H9 (cell line): Measurements from ENCODE around the gene DNLZ. TPM values are rescaled to one million over a fixed set of nuclear protein-coding genes. Genes with fewer than 3 reads are reported as not detected.

Source experiments
- DNase-seq: peaks from one replicate; pipeline ENCODE4 v3.0.0-alpha.2; 2017
- H2AFZ ChIP-seq: one replicate; pipeline ENCODE4 v1.6.1; 2013; ENCODE audit warnings: mild to moderate bottlenecking, low read length, control low read depth, moderate library complexity
- H2AK5ac ChIP-seq: 2 replicates; pipeline ENCODE4 v1.6.1; 2013; ENCODE audit warnings: low read length, control low read depth, mixed read lengths; ENCODE audit not compliant: insufficient read length
- H2BK120ac ChIP-seq: one replicate; pipeline ENCODE4 v1.6.1; 2013; ENCODE audit warnings: low read depth, mild to moderate bottlenecking, low read length, control low read depth, inconsistent platforms; ENCODE audit not compliant: poor library complexity, severe bottlenecking
- H2BK12ac ChIP-seq: 2 replicates; pipeline ENCODE4 v1.6.1; 2013; ENCODE audit warnings: low read length, control low read depth, mixed read lengths, low read depth; ENCODE audit not compliant: insufficient read length
- H2BK15ac ChIP-seq: 2 replicates; pipeline ENCODE4 v1.6.1; 2013; ENCODE audit warnings: low read depth, low read length, control low read depth
- H2BK20ac ChIP-seq: one replicate; pipeline ENCODE4 v1.6.1; 2013; ENCODE audit warnings: low read depth, mild to moderate bottlenecking, low read length, control low read depth, inconsistent platforms; ENCODE audit not compliant: poor library complexity, severe bottlenecking
- H2BK5ac ChIP-seq: 2 replicates; pipeline ENCODE4 v1.6.1; 2013; ENCODE audit warnings: low read length, control low read depth, mixed read lengths; ENCODE audit not compliant: insufficient read length
- H3K14ac ChIP-seq: 2 replicates; pipeline ENCODE4 v1.6.1; 2013; ENCODE audit warnings: low read length, control low read depth; ENCODE audit not compliant: insufficient read depth
- H3K18ac ChIP-seq: 2 replicates; pipeline ENCODE4 v1.6.1; 2013; ENCODE audit warnings: low read depth, mild to moderate bottlenecking, mixed read lengths, low read length, control low read depth; ENCODE audit not compliant: insufficient read length
- H3K23ac ChIP-seq: 2 replicates; pipeline ENCODE4 v1.6.1; 2013; ENCODE audit warnings: low read length, control low read depth, mixed read lengths, low read depth; ENCODE audit not compliant: insufficient read length
- H3K23me2 ChIP-seq: 2 replicates; pipeline ENCODE4 v1.6.1; 2013; ENCODE audit warnings: low read depth, mild to moderate bottlenecking, mixed read lengths, low read length, control low read depth; ENCODE audit not compliant: insufficient read length, poor library complexity, severe bottlenecking
- H3K27ac ChIP-seq: 2 replicates; pipeline ENCODE4 v1.5.1; 2013; ENCODE audit warnings: low read length, control low read depth, mixed read lengths, low read depth; ENCODE audit not compliant: insufficient read length
- H3K27me3 ChIP-seq: 2 replicates; pipeline ENCODE4 v1.6.1; 2013; ENCODE audit warnings: low read length, control low read depth, inconsistent platforms; ENCODE audit not compliant: insufficient read depth
- H3K4ac ChIP-seq: 2 replicates; pipeline ENCODE4 v1.6.1; 2013; ENCODE audit warnings: low read depth, mild to moderate bottlenecking, control low read depth, inconsistent platforms, low read length, moderate library complexity
- H3K4me1 ChIP-seq: 2 replicates; pipeline ENCODE4 v1.6.1; 2013; ENCODE audit warnings: low read length, control low read depth, inconsistent platforms; ENCODE audit not compliant: insufficient read depth
- H3K4me2 ChIP-seq: 2 replicates; pipeline ENCODE4 v1.6.1; 2013; ENCODE audit warnings: low read length, control low read depth, mixed read lengths; ENCODE audit not compliant: insufficient read length, insufficient read depth
- H3K56ac ChIP-seq: 2 replicates; pipeline ENCODE4 v1.6.1; 2013; ENCODE audit warnings: low read depth, mild to moderate bottlenecking, mixed read lengths, low read length, control low read depth; ENCODE audit not compliant: insufficient read length
- H3K79me1 ChIP-seq: 2 replicates; pipeline ENCODE4 v1.6.1; 2013; ENCODE audit warnings: low read depth, mild to moderate bottlenecking, moderate library complexity, low read length, control low read depth, inconsistent platforms; ENCODE audit not compliant: insufficient read depth, poor library complexity, severe bottlenecking
- H3K79me2 ChIP-seq: 2 replicates; pipeline ENCODE4 v1.6.1; 2013; ENCODE audit warnings: low read length, control low read depth, inconsistent platforms; ENCODE audit not compliant: insufficient read depth
- H3K9ac ChIP-seq: 2 replicates; pipeline ENCODE4 v1.6.1; 2013; ENCODE audit warnings: low read length, control low read depth, mixed read lengths; ENCODE audit not compliant: insufficient read length; ENCODE audit errors: extremely low read depth
- H3K9me3 ChIP-seq: one replicate; pipeline ENCODE4 v1.6.1; 2013; ENCODE audit warnings: low read depth, low read length, inconsistent platforms; ENCODE audit not compliant: control insufficient read depth
- H3T11ph ChIP-seq: one replicate; pipeline ENCODE4 v1.6.1; 2013; ENCODE audit warnings: mild to moderate bottlenecking, low read length, control low read depth, inconsistent platforms
- H4K20me1 ChIP-seq: one replicate; pipeline ENCODE4 v1.6.1; 2013; ENCODE audit not compliant: control insufficient read depth, insufficient read length, insufficient read depth
- H4K5ac ChIP-seq: 2 replicates; pipeline ENCODE4 v1.6.1; 2013; ENCODE audit warnings: low read depth, mild to moderate bottlenecking, mixed read lengths, low read length, control low read depth; ENCODE audit not compliant: insufficient read length
- H4K8ac ChIP-seq: replicated peaks from 2 replicates; pipeline ENCODE4 v1.6.1; 2013; ENCODE audit warnings: low read length, control low read depth, mixed read lengths, low read depth; ENCODE audit not compliant: insufficient read length
- H4K91ac ChIP-seq: 2 replicates; pipeline ENCODE4 v1.6.1; 2013; ENCODE audit warnings: low read depth, mild to moderate bottlenecking, moderate library complexity, mixed read lengths, low read length, control low read depth; ENCODE audit not compliant: insufficient read length
- H3K27ac Mint-ChIP-seq, 3 experiments: 2 replicates in 2 of 3; 3 replicates in 1 of 3; pipeline ENCODE4 v1.8.0; 2020 to 2021; ENCODE audit warnings: mixed read lengths in 3 of 3, mild to moderate bottlenecking in 1 of 3, moderate library complexity in 1 of 3
- H3K27me3 Mint-ChIP-seq: 2 replicates; pipeline ENCODE4 v1.8.0; 2021; ENCODE audit warnings: low read depth, mild to moderate bottlenecking, moderate library complexity, mixed read lengths
- H3K36me3 Mint-ChIP-seq, 3 experiments: 2 replicates in 2 of 3; 3 replicates in 1 of 3; pipeline ENCODE4 v1.8.0; 2020 to 2021; ENCODE audit warnings: low read depth in 3 of 3, mixed read lengths in 3 of 3; ENCODE audit not compliant: insufficient read depth in 1 of 3
- H3K4me1 Mint-ChIP-seq, 2 experiments: 2 replicates each; pipeline ENCODE4 v1.8.0; 2020; ENCODE audit warnings: mixed read lengths in 2 of 2
- H3K4me3 Mint-ChIP-seq, 2 experiments: 2 replicates in 1 of 2; 3 replicates in 1 of 2; pipeline ENCODE4 v1.8.0; 2020 to 2021; ENCODE audit warnings: mild to moderate bottlenecking in 2 of 2, mixed read lengths in 2 of 2, moderate library complexity in 1 of 2
- H3K9me3 Mint-ChIP-seq, 2 experiments: 2 replicates in 1 of 2; 3 replicates in 1 of 2; pipeline ENCODE4 v1.8.0; 2020; ENCODE audit warnings: mild to moderate bottlenecking in 2 of 2, mixed read lengths in 2 of 2, moderate library complexity in 1 of 2
- CTCF ChIP-seq: fragments of 200-600 bp; sonication (generic); conservative IDR thresholded peaks from 3 replicates; pipeline ENCODE4 v1.8.0; 2021; ENCODE audit warnings: antibody characterized with exemption, mild to moderate bottlenecking
- WGBS: extraction: QIAGEN DNeasy Blood & Tissue Kit; methylation state at CpG from one replicate; pipeline ENCODE4 v1.1.7; 2013; ENCODE audit warnings: missing lambda C conversion rate, low lambda C conversion rate, mixed read lengths; ENCODE audit not compliant: insufficient read length; ENCODE audit errors: extremely low coverage; 5-methylcytosine and 5-hydroxymethylcytosine counted together
- total RNA-seq: library from RNA; stranded (reverse); gene quantifications from 2 replicates; pipeline ENCODE4 v1.2.1, GENCODE V29; 2021

DNLZ gene
- total RNA-seq, 1 experiment from 2014 or later, result 24.8 TPM

GRCh38 chr9:136366826-136367225 is 3.3 kb upstream of the DNLZ start:
- Mint-ChIP-seq H3K4me1 (peaks cover 3 to 5% of the 10 kb centered on the region in 2 experiments; a peak in 1 of 4 replicates), H3K9me3 (no peaks in the 10 kb centered on the region), H3K36me3 (peaks cover 0 to 10% (median 0%) of the 10 kb centered on the region in 3 experiments; a peak in 3 of 7 replicates), H3K27ac (no peak overlapping the region; a peak in 1 of 7 replicates), H3K27me3 (peaks cover 1% of the 10 kb centered on the region; the same call in 1 of the 2 replicates), H3K4me3 (no peak overlapping the region)
- no peak for TF ChIP-seq CTCF
- no peak overlapping the region for H4K8ac ChIP-seq
- no peak overlapping the region for H3K18ac ChIP-seq
- H4K20me1 ChIP-seq, result no peaks in the 10 kb centered on the region
- H3K56ac ChIP-seq, result no peak overlapping the region
- H3K79me1 ChIP-seq, result no peaks in the 10 kb centered on the region
- no peak overlapping the region for H2AFZ ChIP-seq
- H3K4me2 ChIP-seq, result no peak overlapping the region
- H3K27me3 ChIP-seq, result no peaks in the 10 kb centered on the region
- H2BK120ac ChIP-seq, result no peak overlapping the region
- no peak overlapping the region for H2BK5ac ChIP-seq
- no peak overlapping the region for H4K91ac ChIP-seq
- DNase-seq, result no peak
- no CpG with 5 or more reads among the region's 9 CpGs for WGBS
- no peaks in the 10 kb centered on the region for H3K9me3 ChIP-seq
- no peak overlapping the region for H3K9ac ChIP-seq
- no peak overlapping the region for H2BK15ac ChIP-seq
- H2BK20ac ChIP-seq, result no peak overlapping the region
- no peak overlapping the region for H3K27ac ChIP-seq
- no peak overlapping the region for H3T11ph ChIP-seq
- H4K5ac ChIP-seq, result no peak overlapping the region
- H2BK12ac ChIP-seq, result no peak overlapping the region
- no peaks in the 10 kb centered on the region for H3K79me2 ChIP-seq
- H2AK5ac ChIP-seq, result no peak overlapping the region
- no peak overlapping the region; the same call in 1 of the 2 replicates for H3K14ac ChIP-seq
- no peak overlapping the region for H3K23ac ChIP-seq
- no peaks in the 10 kb centered on the region for H3K23me2 ChIP-seq
- H3K4me1 ChIP-seq, result no peaks in the 10 kb centered on the region
- no peak overlapping the region for H3K4ac ChIP-seq
